Heart left ventricle (tissue), 16 donors: ENCODE measurements around the gene SPTY2D1. TPM values are rescaled to one million over a fixed set of nuclear protein-coding genes. Genes with fewer than 3 reads are reported as not detected.
"Not testable (repeated sequence)": the region's sequence is repeated elsewhere in the genome, so short reads cannot be mapped to it uniquely, and the experiment has no call there.

Experiments used
- ATAC-seq, 4 donors: fragments of 200-7000 bp; cut with Tn5 transposase; one replicate each; pipeline ENCODE4 v1.9.1; 2020 to 2022; ENCODE audit warnings: moderate library complexity in 4 of 4, mild to moderate bottlenecking in 3 of 4, moderate number of reproducible peaks in 1 of 4
- DNase-seq, 5 donors: peaks; one replicate each; pipeline ENCODE4 v3.0.0-alpha.2; 2020
- H3K27ac ChIP-seq, 12 donors: fragments of 200-600 bp; sonication (generic) in 4 of 12; one replicate each; pipeline versions ENCODE4 v1.5.0 to v1.8.0; 2016 to 2022; ENCODE audit warnings: mild to moderate bottlenecking in 2 of 12
- H3K27me3 ChIP-seq, 9 donors: fragments of 200-600 bp; sonication (generic) in 2 of 9; one replicate each; pipeline versions ENCODE4 v1.5.1 to v1.8.0; 2016 to 2022; ENCODE audit warnings: mild to moderate bottlenecking in 3 of 9
- H3K36me3 ChIP-seq, 9 donors: fragments of 200-600 bp; sonication (generic) in 2 of 9; one replicate each; pipeline versions ENCODE4 v1.5.0 to v1.8.0; 2018 to 2022; ENCODE audit warnings: mild to moderate bottlenecking in 2 of 9
- H3K4me1 ChIP-seq, 12 donors: fragments of 200-600 bp; sonication (generic) in 4 of 12; one replicate each; pipeline versions ENCODE4 v1.5.0 to v1.8.0; 2016 to 2022; ENCODE audit warnings: mild to moderate bottlenecking in 3 of 12
- H3K4me3 ChIP-seq, 12 donors: fragments of 200-600 bp; sonication (generic) in 4 of 12; one replicate each; pipeline versions ENCODE4 v1.5.0 to v1.8.0; 2017 to 2022; ENCODE audit warnings: mild to moderate bottlenecking in 9 of 12, moderate library complexity in 4 of 12
- H3K9me3 ChIP-seq, 12 donors: fragments of 200-600 bp; sonication (generic) in 4 of 12; one replicate each; pipeline versions ENCODE4 v1.5.0 to v1.8.0; 2016 to 2022; ENCODE audit warnings: mild to moderate bottlenecking in 1 of 12
- POLR2A ChIP-seq, 2 donors: fragments of 450-650 bp; IDR thresholded peaks; one replicate each; pipeline ENCODE4 v1.6.1; 2017; ENCODE audit warnings: antibody characterized with exemption in 2 of 2, mild to moderate bottlenecking in 2 of 2, moderate library complexity in 2 of 2
- WGBS, 4 donors: extraction: QIAGEN DNeasy Blood & Tissue Kit in 2 of 4; methylation state at CpG; one replicate each; pipeline versions ENCODE4 v1.1.5 to v1.1.7; 2013 to 2018; 5-methylcytosine and 5-hydroxymethylcytosine counted together
- intact Hi-C, 10 donors: fragments of 100-400 bp; cut with DNase I; formaldehyde crosslinking; loops; one replicate each; pipeline versions ENCODE4 v1.11.1 to v1.14.2; 2022
- polyA plus RNA-seq, 2 donors: library from polyadenylated mRNA; stranded (reverse); fragments of 200-250 nt; gene quantifications; one replicate each; pipeline ENCODE4 v1.2.3, GENCODE V29; 2013
- total RNA-seq, 9 donors: library from RNA; depleted of rRNA in 2 of 9; stranded (reverse); fragments of >200 nt in 2 of 9; fragmentation: NEBNext Ultra II Directional in 3 of 9; extraction: Animal tissue kit (Norgen Biotek cat#: 25700) in 3 of 9; gene quantifications; one replicate each; pipeline versions ENCODE4 v1.1.0 to v1.2.4, GENCODE V29; 2016 to 2023
- TF ChIP-seq, protein P1 (sequence below), 12 donors: fragments of 200-600 bp; sonication (generic) in 4 of 12; IDR thresholded peaks; one replicate each; pipeline versions ENCODE4 v1.5.0 to v1.8.0; 2018 to 2022; ENCODE audit warnings: antibody characterized with exemption in 12 of 12, mild to moderate bottlenecking in 5 of 12
- donor health status: ischemic (EF 13 %, LVEDD 7.1; RV severe dilation, severe dysfunction).
- donor health status: healthy with polysubstance abuse.
- donor health status: DM: no; HTN: yes; CAD: no.
- donor health status: DM: no; HTN: no; CAD: no.
- donor health status: ischemic (EF 25% LVEDD 6.9; RV normal size, moderate dysfunction).
- donor health status: ischemic (EF 25% LVEDD 5.7; RV mildly dilated, moderate dysfunction).
- donor health status: healthy.
- donor health status: DM: yes; HTN: yes; CAD: no.
- donor health status: ischemic (EF 35%, LVEDD 5.7; RV mildly dilated, moderate dysfunction).
- donor health status: nonischemic (EF 11% LVEDD 7.7; RV severe dilation, severe dysfunction).
- donor health status: DM: yes; HTN: yes; CAD: no.
- donor health status: PGD.
- donor health status: ischemic (EF 29% LVEDD 5.4; RV normal size, mild dysfunction).
- donor health status: nonischemic (EF 23%, LVEDD 6.1; RV moderate dilation, normal function).

SPTY2D1 gene
- total and polyA plus RNA-seq, 11 donors, result 1.7 to 13.3 (median 10.8) TPM

DNA sequence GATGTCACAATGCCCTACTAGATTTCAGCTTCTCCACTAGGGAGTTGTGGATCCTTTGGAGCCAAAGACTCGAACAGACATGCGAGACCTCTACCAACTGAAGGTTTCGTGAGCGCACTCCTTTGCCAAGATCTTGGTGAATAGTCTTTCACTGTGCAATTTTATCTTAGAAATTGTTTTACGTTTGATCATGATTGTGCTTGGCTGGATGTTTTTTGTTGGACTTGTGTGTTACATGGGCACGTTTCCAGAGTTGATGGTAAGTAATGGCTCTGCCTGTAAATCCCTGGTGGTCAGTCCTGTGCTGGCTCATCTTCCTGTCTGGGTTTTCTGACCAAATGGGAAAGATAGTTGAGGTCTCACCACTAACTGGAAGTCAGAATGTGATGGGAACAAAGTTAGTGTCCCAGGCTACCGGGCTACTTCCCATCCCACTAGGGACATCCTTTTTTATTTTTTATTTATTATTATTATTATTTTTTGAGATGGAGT is 34.4 kb downstream of the SPTY2D1 start, which contains the start of gene MISFA:
Gene MISFA, plus strand, starts transcription at position 51 of the 492 bp plus-strand sequence. Its CDS starts 140 bp downstream, at position 191.
- H3K36me3 ChIP-seq, result peaks cover 0 to 18% (median 0%) of the 10 kb centered on the region in 9 donors

DNA sequence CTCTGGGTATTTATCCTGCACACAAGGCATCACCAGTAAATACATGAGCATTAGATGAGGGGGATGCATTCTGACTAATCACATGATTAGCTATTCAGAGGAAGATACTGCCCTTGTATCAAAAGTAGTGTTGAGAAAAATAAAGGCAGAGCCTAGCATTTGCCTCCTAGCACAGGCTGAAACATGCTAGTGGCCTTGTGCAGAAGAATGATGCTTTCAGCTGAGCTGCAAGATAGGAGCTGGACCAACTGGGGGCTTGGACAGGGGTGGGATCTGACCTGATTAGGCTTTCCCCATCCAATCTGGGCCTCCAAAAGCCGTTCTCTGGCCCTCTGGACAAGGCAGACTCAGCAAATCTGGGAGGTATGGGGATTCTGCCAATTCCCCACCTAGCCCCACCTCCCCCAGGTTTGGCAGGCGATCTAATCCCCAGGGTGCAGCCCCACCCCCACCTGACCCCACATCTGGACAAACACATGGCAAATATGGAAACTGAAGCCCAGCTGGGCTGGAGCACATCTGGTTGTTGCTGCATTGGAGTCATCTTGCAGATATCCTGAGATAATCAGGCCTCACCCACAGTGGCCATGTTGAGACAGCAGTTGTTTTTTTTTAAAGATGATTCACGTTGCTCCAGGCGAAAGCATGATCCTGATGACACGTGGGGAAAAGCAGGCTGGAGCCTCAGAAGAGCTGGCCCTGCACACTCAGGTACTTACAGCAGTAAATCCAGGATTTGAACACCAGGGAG is 39.0 kb downstream of the SPTY2D1 start:
- no peaks in the 10 kb centered on the region for H3K9me3 ChIP-seq
- no peak overlapping the region for H3K27ac ChIP-seq
- no peaks in the 10 kb centered on the region for H3K27me3 ChIP-seq
- H3K4me3 ChIP-seq, result no peak overlapping the region
- peaks cover 0 to 11% (median 0%) of the 10 kb centered on the region in 9 donors for H3K36me3 ChIP-seq
- DNase-seq (no peak), ATAC-seq (no peak)
- intact Hi-C loops, result loop anchor here in 1 of 10 donors (5.0 kb wide), 1 partner anchor 37 kb away; the partner anchor contains the start of gene SPTY2D1
- TF ChIP-seq, protein P1, sequence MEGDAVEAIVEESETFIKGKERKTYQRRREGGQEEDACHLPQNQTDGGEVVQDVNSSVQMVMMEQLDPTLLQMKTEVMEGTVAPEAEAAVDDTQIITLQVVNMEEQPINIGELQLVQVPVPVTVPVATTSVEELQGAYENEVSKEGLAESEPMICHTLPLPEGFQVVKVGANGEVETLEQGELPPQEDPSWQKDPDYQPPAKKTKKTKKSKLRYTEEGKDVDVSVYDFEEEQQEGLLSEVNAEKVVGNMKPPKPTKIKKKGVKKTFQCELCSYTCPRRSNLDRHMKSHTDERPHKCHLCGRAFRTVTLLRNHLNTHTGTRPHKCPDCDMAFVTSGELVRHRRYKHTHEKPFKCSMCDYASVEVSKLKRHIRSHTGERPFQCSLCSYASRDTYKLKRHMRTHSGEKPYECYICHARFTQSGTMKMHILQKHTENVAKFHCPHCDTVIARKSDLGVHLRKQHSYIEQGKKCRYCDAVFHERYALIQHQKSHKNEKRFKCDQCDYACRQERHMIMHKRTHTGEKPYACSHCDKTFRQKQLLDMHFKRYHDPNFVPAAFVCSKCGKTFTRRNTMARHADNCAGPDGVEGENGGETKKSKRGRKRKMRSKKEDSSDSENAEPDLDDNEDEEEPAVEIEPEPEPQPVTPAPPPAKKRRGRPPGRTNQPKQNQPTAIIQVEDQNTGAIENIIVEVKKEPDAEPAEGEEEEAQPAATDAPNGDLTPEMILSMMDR (IDR thresholded peaks at IDR 0.05), result no peak
- no peak for TF ChIP-seq POLR2A (IDR thresholded peaks at IDR 0.05)
- 71 to 78% (median 75%) methylated on average over 5 of the region's 5 CpGs for WGBS, 4 donors
- peaks cover 0 to 18% (median 9%) of the 10 kb centered on the region in 12 donors for H3K4me1 ChIP-seq

More for the DNA sequence above, 34.4 kb downstream of the SPTY2D1 start, which contains the start of gene MISFA:
- WGBS, 4 donors, result 80 to 94% (median 86%) methylated on average over 7 of the region's 7 CpGs
- DNase-seq (no peak), ATAC-seq (no peak)
- peak within 1 kb of the TSS in 2 of 12 donors; percentile 39 to 56 for H3K27ac ChIP-seq
- no peaks in the 10 kb centered on the region for H3K9me3 ChIP-seq
- intact Hi-C loops, result no loop called here
- H3K4me1 ChIP-seq, result peaks cover 0 to 17% (median 0%) of the 10 kb centered on the region in 12 donors
- H3K4me3 ChIP-seq, result no peak within 1 kb of the TSS
- TF ChIP-seq POLR2A (IDR thresholded peaks at IDR 0.05), result no peak
- TF ChIP-seq, protein P1 (IDR thresholded peaks at IDR 0.05), result no peak
- H3K27me3 ChIP-seq, result no peaks in the 10 kb centered on the region

DNA sequence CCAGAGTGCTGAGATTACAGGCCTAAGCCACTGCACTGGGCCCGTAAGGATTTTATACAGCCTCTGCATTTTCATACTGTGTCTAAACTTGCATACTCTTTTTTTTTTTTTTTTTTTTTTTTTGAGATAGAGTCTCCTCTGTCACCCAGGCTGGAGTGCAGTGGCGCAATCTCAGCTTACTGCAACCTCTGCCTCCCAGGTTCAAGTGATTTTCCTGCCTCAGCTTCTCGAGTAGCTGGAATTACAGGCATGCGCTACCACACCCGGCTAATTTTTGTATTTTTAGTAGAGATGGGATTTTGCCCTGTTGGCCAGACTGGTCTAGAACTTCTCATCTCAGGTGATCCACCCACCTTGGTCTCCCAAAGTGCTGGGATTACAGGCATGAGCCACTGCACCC is 40.1 kb downstream of the SPTY2D1 start:
- DNase-seq, H3K27ac ChIP-seq, ATAC-seq, H3K9me3 ChIP-seq, H3K27me3 ChIP-seq, H3K4me3 ChIP-seq: not testable (repeated sequence)
- Histone ChIP-seq H3K4me1 (peaks cover 4 to 28% (median 18%) of the 10 kb centered on the region in 12 donors), H3K36me3 (peaks cover 0 to 11% (median 0%) of the 10 kb centered on the region in 9 donors)
- 86 to 89% (median 88%) methylated on average over 5 of the region's 5 CpGs for WGBS, 4 donors
- intact Hi-C loops, result loop anchor here in 1 of 10 donors (5.0 kb wide), 1 partner anchor 38 kb away; the partner anchor contains the start of gene SPTY2D1

DNA sequence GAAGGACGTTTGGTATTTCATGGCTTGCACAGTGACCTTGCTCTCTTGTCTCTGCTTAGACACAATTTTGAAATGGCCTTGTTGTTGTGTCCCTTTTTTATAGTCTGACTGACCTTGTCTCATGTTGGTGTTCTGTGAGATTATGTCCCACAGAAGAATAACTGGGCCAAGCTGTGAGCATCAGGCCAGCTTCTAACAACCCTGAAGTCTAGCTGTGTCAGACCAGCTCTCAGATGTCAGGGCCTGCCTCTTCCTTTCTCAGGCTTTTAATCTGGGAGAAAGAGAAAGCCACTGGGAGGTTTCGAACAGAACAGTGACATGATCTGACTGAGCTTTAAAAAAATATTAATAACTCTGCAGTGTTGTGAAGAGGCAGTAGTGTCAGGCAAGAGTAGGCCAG is 43.6 kb downstream of the SPTY2D1 start:
- Histone ChIP-seq H3K36me3 (peaks cover 0 to 4% (median 0%) of the 10 kb centered on the region in 9 donors), H3K4me3 (no peak overlapping the region), H3K4me1 (peaks cover 4 to 42% (median 30%) of the 10 kb centered on the region in 12 donors), H3K9me3 (no peaks in the 10 kb centered on the region), H3K27me3 (no peaks in the 10 kb centered on the region), H3K27ac (peak overlapping the region in 9 of 12 donors; percentile 6 to 43 (median 25))
- TF ChIP-seq, protein P1 (IDR thresholded peaks at IDR 0.05), result no peak
- no peak for TF ChIP-seq POLR2A (IDR thresholded peaks at IDR 0.05)
- DNase-seq (no peak), ATAC-seq (no peak)
- intact Hi-C loops, result loop anchor here in 1 of 10 donors (5.0 kb wide), 1 partner anchor 42 kb away; the partner anchor contains the start of gene SPTY2D1
- WGBS, 4 donors, result 36 to 44% (median 38%) methylated on average over 2 of the region's 2 CpGs
